Activated CD8-positive, alpha-beta T cell treated with anti-CD3 and anti-CD28 coated beads for 36 hours (primary cell): ENCODE measurements around the gene PDLIM7. TPM values are rescaled to one million over a fixed set of nuclear protein-coding genes. Genes with fewer than 3 reads are reported as not detected.

Source experiments
- ATAC-seq: fragments of 200-7000 bp; cut with Tn5 transposase; one replicate; pipeline ENCODE4 v1.10.0; 2021; ENCODE audit warnings: mild to moderate bottlenecking, moderate library complexity
- CTCF ChIA-PET: fragments of 350-600 bp; sonication (Branson Sonifier 250); formaldehyde crosslinking; loops from one replicate; lab custom pipeline; 2021; ENCODE audit warnings: antibody characterized with exemption; lab: Charles Lee
- POLR2A ChIA-PET: fragments of 350-600 bp; sonication (Branson Sonifier 250); formaldehyde crosslinking; loops from one replicate; lab custom pipeline; 2021; ENCODE audit warnings: antibody characterized with exemption; lab: Charles Lee
- DNase-seq: peaks from one replicate; pipeline ENCODE4 v3.0.0-alpha.2; 2020
- H3K27ac Mint-ChIP-seq: one replicate; pipeline ENCODE4 v1.8.0; 2021; ENCODE audit warnings: mild to moderate bottlenecking, mixed read lengths
- H3K27me3 Mint-ChIP-seq: one replicate; pipeline ENCODE4 v1.8.0; 2021; ENCODE audit warnings: mixed read lengths
- H3K36me3 Mint-ChIP-seq: one replicate; pipeline ENCODE4 v1.8.0; 2021; ENCODE audit warnings: low read depth, mixed read lengths
- H3K4me1 Mint-ChIP-seq: one replicate; pipeline ENCODE4 v1.8.0; 2021; ENCODE audit warnings: low read depth, mixed read lengths
- H3K4me3 Mint-ChIP-seq: one replicate; pipeline ENCODE4 v1.8.0; 2021; ENCODE audit warnings: mild to moderate bottlenecking, moderate library complexity, mixed read lengths
- H3K9me3 Mint-ChIP-seq: one replicate; pipeline ENCODE4 v1.8.0; 2021; ENCODE audit warnings: mixed read lengths
- CTCF ChIP-seq: fragments of 200-600 bp; IDR thresholded peaks from one replicate; pipeline ENCODE4 v1.8.0; 2022; ENCODE audit warnings: antibody characterized with exemption, mild to moderate bottlenecking
- intact Hi-C: fragments of 100-400 bp; cut with micrococcal nuclease; formaldehyde crosslinking; loops from one replicate; pipeline ENCODE4 v1.10.0; 2022
- total RNA-seq, 2 experiments: library from RNA; stranded (reverse); gene quantifications; one replicate each; pipeline ENCODE4 v1.2.3, GENCODE V29; 2021

Gene PDLIM7
- total RNA-seq, 2 experiments from 2014 or later: 68.4 to 73.0 TPM

GRCh38 chr5:177496070-177496726 is 1.2 kb downstream of the PDLIM7 start:
- ATAC-seq: no peak
- H3K4me3 Mint-ChIP-seq: peak overlapping the region; percentile 71
- peaks cover 38% of the 10 kb centered on the region for H3K4me1 Mint-ChIP-seq

GRCh38 chr5:177495243-177496060 is 2.0 kb downstream of the PDLIM7 start:
- intact Hi-C loops: loop anchor here (2.0 to 5.0 kb wide), 3 partner anchors 38 to 183 kb away; partner anchors contain the start of gene MXD3
- POLR2A ChIA-PET: interaction anchor here (1.0 to 7.1 kb wide), 7 partner anchors 9 to 96 kb away, joined by 3 to 130 read pairs (median 4); partner anchors contain the start of genes DBN1 and TMED9
- ATAC-seq (no peak), DNase-seq (peak; percentile 46)
- peak overlapping the region; percentile 78 for H3K27ac Mint-ChIP-seq
- H3K4me1 Mint-ChIP-seq: peaks cover 38% of the 10 kb centered on the region
- CTCF ChIA-PET: interaction anchor here (1.2 to 4.8 kb wide), 8 partner anchors 13 to 186 kb away, joined by 3 to 30 read pairs (median 5); no protein-coding TSS in a partner anchor
- no peaks in the 10 kb centered on the region for H3K9me3 Mint-ChIP-seq
- peaks cover 20% of the 10 kb centered on the region for H3K36me3 Mint-ChIP-seq
- H3K27me3 Mint-ChIP-seq: peaks cover 11% of the 10 kb centered on the region
- no peak for TF ChIP-seq CTCF
- peak overlapping the region; percentile 71 for H3K4me3 Mint-ChIP-seq

More at GRCh38 chr5:177496070-177496726, 1.2 kb downstream of the PDLIM7 start:
- no peaks in the 10 kb centered on the region for H3K9me3 Mint-ChIP-seq
- DNase-seq: no peak
- ChIA-PET POLR2A (interaction anchor here (0.8 to 7.1 kb wide), 9 partner anchors 8 to 107 kb away, joined by 3 to 130 read pairs (median 5); partner anchors contain the start of gene DBN1), CTCF (interaction anchor here (1.2 to 4.8 kb wide), 7 partner anchors 12 to 106 kb away, joined by 3 to 30 read pairs (median 12); no protein-coding TSS in a partner anchor)
- peaks cover 11% of the 10 kb centered on the region for H3K27me3 Mint-ChIP-seq
- peak; percentile 47 for TF ChIP-seq CTCF
- intact Hi-C loops: loop anchor here (2.0 to 5.0 kb wide), 3 partner anchors 39 to 184 kb away; partner anchors contain the start of gene MXD3
- no peak overlapping the region for H3K27ac Mint-ChIP-seq
- H3K36me3 Mint-ChIP-seq: peaks cover 15% of the 10 kb centered on the region

- no peak overlapping the region for H3K4me3 Mint-ChIP-seq
- peak overlapping the region; percentile 78 for H3K27ac Mint-ChIP-seq
- H3K4me1 Mint-ChIP-seq: peaks cover 38% of the 10 kb centered on the region
- POLR2A ChIA-PET: interaction anchor here (0.6 to 7.1 kb wide), 8 partner anchors 8 to 130 kb away, joined by 3 to 130 read pairs (median 4); partner anchors contain the start of genes DBN1 and TMED9
- peaks cover 8% of the 10 kb centered on the region for H3K27me3 Mint-ChIP-seq
- TF ChIP-seq CTCF: no peak
- DNase-seq (peak; percentile 65), ATAC-seq (peak; percentile 47)
- intact Hi-C loops: loop anchor here (5.0 kb wide), 2 partner anchors 37 to 182 kb away; partner anchors contain the start of gene MXD3
- CTCF ChIA-PET: interaction anchor here (0.7 to 4.8 kb wide), 7 partner anchors 18 to 185 kb away, joined by 3 to 30 read pairs (median 5); no protein-coding TSS in a partner anchor
- H3K9me3 Mint-ChIP-seq: no peaks in the 10 kb centered on the region
- peaks cover 26% of the 10 kb centered on the region for H3K36me3 Mint-ChIP-seq
Measured at GRCh38 chr5:177494346-177495195, 2.8 kb downstream of the PDLIM7 start.

- H3K36me3 Mint-ChIP-seq: peaks cover 26% of the 10 kb centered on the region
- no peak for ATAC-seq
- DNase-seq: no peak
- ChIA-PET CTCF (interaction anchor here (1.4 to 4.8 kb wide), 6 partner anchors 18 to 115 kb away, joined by 3 to 30 read pairs (median 12); no protein-coding TSS in a partner anchor), POLR2A (interaction anchor here (0.6 to 7.1 kb wide), 5 partner anchors 9 to 129 kb away, joined by 3 to 130 read pairs (median 4); partner anchors contain the start of gene DBN1)
- intact Hi-C loops: no loop called here
- peaks cover 38% of the 10 kb centered on the region for H3K4me1 Mint-ChIP-seq
- peak overlapping the region; percentile 78 for H3K27ac Mint-ChIP-seq
- H3K4me3 Mint-ChIP-seq: no peak overlapping the region
- H3K9me3 Mint-ChIP-seq: no peaks in the 10 kb centered on the region
- TF ChIP-seq CTCF: no peak
- H3K27me3 Mint-ChIP-seq: peaks cover 7% of the 10 kb centered on the region
Measured at GRCh38 chr5:177493795-177494345, 3.5 kb downstream of the PDLIM7 start.
